ENCODE measurements around the gene PDZD4.

- TF ChIP-seq POLR2A (IDR thresholded peaks at IDR 0.05; ENCODE audit: low read length) (no peak), GATA1 (IDR thresholded peaks at IDR 0.05; ENCODE audit: low read depth, low read length) (no peak)
These were observed 35.3 kb upstream of the PDZD4 start for GRCh38 chrX:153865685-153866084.

Measured in erythroblast (primary cell).